Measurements from ENCODE around the gene NFKB2.

DNA sequence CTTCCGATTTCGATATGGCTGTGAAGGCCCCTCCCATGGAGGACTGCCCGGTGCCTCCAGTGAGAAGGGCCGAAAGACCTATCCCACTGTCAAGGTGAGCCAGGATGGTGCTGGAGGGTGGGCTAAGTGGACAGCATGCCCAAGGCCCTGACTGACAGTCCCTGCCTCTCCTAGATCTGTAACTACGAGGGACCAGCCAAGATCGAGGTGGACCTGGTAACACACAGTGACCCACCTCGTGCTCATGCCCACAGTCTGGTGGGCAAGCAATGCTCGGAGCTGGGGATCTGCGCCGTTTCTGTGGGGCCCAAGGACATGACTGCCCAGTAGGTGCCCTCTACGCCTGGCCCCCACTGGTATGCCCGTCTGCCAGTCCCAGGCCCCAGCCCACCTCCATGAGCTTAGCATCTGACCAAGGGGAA, 1.2 kb downstream of the NFKB2 start:
- no peak for TF ChIP-seq MXI1 (conservative IDR thresholded peaks at IDR 0.05; ENCODE audit: poor library complexity, severe bottlenecking)
- no peak for TF ChIP-seq RAD21 (conservative IDR thresholded peaks at IDR 0.05)
- TF ChIP-seq, protein P1, sequence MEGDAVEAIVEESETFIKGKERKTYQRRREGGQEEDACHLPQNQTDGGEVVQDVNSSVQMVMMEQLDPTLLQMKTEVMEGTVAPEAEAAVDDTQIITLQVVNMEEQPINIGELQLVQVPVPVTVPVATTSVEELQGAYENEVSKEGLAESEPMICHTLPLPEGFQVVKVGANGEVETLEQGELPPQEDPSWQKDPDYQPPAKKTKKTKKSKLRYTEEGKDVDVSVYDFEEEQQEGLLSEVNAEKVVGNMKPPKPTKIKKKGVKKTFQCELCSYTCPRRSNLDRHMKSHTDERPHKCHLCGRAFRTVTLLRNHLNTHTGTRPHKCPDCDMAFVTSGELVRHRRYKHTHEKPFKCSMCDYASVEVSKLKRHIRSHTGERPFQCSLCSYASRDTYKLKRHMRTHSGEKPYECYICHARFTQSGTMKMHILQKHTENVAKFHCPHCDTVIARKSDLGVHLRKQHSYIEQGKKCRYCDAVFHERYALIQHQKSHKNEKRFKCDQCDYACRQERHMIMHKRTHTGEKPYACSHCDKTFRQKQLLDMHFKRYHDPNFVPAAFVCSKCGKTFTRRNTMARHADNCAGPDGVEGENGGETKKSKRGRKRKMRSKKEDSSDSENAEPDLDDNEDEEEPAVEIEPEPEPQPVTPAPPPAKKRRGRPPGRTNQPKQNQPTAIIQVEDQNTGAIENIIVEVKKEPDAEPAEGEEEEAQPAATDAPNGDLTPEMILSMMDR (IDR thresholded peaks at IDR 0.05; ENCODE audit: poor library complexity, severe bottlenecking): no peak
- TF ChIP-seq EZH2 (IDR thresholded peaks at IDR 0.05; ENCODE audit: borderline replicate concordance, insufficient read depth, low read length, poor library complexity, severe bottlenecking): no peak
